Ecto neural progenitor cell (in vitro differentiated cells): Measurements from ENCODE around the gene CRKL.
"Not testable (repeated sequence)": the region's sequence is repeated elsewhere in the genome, so short reads cannot be mapped to it uniquely, and the experiment has no call there.

Experiments
- DNase-seq: peaks from one replicate; pipeline ENCODE4 v3.0.0-alpha.2; 2018; ENCODE audit warnings: low spot score

CRKL gene, protein sequence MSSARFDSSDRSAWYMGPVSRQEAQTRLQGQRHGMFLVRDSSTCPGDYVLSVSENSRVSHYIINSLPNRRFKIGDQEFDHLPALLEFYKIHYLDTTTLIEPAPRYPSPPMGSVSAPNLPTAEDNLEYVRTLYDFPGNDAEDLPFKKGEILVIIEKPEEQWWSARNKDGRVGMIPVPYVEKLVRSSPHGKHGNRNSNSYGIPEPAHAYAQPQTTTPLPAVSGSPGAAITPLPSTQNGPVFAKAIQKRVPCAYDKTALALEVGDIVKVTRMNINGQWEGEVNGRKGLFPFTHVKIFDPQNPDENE

DNA sequence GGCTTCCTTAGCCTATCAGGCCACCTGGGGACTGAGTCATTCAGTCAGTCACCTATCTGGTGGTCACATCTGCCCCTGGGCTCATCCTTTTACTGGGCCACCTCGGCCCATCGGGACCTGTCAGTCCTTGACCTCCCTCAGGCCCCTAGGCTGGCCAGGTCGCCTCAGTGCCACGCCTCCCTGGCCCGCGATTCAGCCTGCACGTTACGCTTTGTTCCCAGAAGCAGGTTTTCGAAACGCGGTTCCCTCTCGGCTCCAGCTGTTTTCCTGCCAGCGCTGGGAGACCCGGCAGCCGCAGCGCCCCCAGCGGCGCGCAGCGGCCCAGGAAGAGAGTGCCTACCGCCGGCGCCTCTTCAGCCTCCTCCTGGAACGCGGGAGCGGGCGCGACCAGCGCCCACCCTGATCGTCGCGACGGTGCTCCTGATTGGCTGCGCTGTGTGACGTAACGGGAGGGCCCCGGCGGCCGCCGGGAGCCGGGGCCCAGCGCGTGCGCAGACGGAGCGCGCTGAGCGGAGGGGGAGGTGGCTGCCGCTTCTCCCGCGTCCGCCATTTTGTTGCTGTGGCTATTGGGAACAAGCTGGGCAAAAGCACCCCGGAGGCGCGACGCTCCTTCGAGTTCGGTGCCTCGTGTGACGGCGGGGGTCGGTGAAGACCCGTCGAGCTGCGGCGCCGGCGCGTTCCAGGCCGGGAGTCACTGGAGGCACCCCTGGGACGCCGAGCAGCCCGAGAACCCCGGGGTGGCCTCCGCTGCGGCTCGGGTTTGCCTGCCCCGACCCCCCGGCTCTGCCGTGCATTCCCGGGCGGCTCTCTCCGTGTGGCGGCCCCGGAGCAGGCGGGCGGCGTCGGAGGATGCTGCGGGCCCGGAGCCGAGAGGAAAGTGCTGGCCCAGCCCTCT, at the start of gene CRKL:
Gene CRKL, plus strand, starts transcription at position 492 of the 895 bp plus-strand sequence. CDS start 528 bp downstream, outside the sequence.
- peak; percentile 98 for DNase-seq

DNA sequence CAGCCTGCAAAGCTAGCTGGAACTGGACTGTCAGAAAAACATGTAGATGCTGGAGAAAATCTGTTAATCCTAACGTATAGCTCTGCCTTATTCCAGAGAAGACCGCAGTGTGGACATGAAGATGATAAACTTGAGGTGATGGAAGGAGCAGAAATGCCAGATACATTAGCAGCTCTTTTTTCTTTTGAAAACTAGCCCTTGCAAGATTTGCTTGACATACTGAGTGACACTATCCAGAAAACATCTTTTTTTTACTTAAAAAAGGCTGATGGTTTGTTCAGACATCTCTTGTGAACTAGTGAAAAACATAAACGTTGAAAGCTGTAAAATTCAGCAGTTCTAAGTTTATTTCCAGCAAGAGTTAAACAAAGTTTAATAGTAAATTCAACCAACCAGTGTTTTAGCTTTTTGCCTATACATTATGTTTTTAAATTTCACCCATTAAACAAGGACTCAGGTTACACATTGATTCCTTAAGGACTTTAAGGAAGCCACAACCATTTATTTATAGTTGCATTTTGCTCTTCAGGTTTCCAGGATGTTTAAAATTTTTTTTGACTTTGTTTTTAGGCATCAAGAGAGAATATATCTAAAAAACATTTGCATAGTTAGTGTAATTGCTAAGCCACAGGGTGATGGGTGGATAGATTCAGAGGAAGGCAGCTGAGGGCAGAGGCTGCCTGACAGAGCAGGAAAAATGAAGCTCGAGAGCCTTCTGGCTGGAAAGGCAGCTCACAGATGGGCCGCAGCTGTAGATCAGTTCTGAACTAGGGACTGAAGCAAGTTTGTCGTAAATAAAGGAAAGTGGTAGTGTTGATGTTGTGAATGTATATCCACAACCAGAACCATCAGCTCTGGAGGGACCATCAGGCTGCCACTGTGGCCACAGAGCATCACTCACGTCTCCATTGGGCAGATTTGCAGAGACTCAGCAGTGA, 48.9 kb upstream of the CRKL start:
- no peak for DNase-seq

DNA sequence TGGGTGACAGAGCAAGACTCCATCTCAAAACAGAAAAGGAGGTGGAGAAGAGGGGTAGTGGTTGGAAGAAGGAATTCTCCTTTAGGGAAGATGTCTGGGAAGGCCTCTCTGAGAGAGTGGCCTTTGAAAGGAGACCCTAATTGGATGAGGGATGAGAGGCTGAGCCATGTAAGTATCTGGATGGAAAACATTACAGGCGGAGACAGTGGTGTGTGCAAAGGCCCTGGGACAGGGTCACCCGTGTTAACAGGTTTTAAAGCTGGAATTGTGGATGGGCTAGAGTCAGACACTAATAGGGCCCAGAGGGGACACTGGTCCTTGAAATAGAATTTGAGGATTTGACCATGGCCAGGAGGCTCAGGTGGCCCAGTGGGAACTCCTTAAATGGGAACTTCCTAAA, 48.0 kb upstream of the CRKL start:
- DNase-seq: no peak

DNA sequence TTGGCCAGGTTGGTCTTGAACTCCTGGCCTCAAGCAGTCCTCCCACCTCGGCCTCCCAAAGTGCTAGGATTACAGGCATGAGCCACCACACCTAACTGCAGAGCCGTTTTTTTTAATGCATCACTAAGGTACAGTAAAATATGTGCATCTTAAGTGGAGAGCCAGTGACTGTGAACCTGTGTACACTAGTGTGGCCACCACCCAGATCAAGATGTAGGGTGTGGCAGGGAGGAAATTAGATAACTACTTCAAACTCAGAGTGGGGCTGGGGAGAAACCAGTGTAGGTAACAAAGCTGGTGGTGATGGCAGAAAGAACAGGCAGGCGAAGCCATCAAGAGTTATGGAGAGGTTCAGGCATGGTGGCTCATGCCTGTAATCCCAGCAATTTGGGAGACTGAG, 44.0 kb upstream of the CRKL start:
- no peak for DNase-seq

DNA sequence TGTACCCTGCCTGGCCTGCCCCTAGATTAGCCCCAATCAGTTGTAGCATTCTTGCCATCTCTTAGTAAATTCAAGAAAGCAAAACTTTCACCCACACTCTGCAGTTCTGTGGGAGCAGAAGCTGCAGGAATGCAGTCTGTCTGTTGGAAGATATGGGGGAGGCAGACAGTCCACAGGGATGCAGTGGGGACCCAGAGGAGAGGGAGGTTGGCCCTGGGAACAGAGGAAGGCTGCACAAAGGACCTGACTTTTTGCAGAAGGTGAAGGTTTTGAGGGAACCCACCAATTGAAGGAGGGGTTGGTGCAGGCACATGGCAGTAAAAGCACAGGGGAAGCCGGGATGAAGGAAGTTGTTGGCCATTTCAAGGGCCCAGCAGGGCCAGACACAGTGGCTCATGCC, 41.9 kb upstream of the CRKL start:
- no peak for DNase-seq

DNA sequence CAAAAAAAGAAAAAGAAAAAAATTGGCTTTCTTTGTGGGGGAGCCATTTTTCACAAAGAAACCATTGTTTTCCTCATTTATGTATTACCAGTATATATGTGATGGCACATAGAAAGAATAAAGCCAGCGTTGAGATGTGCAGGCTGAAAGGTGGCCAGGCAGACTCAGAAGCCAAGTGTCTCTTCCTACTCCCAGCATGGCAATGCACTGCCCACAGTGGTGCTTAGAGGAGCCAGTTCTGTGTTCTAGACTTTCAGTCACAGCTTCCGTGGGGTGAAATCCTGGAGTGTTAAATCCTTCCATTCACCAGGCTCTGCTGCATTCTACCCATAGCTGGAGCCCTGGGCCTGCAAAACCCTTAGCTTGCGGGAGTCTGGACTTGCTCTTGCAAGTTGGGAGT, 39.5 kb upstream of the CRKL start:
- no peak for DNase-seq

DNA sequence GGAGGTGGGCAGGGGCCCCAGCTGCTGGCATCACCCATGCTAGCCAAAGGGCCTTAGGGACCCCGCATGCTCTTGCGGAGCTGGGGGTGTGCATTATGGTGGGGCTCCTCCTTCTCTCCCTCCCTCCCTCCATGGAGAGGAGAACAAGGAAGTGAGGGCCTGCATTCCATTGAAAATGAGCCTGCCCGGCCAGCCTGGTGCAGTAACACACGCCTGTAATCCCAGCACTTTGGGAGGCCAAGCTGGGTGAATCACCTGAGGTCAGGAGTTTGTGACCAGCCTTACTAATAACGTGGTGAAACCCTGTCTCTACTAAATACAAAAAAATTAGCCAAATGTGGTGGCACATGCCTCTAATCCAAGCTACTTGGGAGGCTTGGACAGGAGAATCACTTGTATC, 36.0 kb upstream of the CRKL start:
- no peak for DNase-seq

DNA sequence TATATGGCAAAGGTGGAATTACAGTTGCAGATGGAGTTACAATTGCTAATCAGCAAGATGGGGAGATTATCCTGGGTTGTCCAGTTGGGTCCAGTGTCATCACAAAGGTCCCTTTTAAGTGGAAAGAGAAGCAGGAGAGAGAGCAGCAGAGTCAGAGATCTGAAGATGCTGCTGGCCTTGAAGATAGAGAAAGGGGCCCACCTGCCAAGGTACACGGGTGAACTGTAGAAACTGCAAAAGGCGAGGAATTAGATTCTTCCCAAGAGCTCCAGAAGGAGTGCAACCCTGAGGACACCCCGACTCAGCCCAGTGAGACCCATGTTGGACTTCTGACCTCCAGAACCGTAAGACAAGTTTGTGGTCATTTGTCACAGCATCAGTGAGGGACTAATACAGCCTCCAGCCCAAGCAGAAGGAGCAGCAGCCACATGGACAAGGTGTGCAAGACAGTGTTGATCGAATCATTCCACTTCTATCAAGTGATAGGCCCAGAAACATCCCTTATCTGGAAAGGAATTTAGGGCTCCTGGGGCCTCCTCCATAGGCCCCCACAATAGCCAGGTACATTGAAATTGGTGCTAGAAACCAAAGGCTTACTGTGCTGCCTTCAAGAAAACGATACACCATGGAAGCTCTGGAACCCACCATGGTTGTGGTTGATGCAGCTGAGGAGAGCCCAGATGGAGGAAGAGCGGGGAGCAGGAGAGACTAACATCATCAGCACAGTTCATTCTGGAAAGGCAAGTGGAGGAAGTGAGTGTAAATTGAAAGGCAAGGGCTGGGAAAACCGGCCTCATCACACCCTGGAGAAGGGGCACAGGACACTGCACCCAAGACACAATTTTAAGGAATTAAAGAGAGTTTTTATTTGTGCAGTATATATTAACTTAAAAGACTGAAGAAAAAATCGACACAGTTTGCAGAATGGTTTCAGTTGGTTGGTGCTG, 35.1 kb upstream of the CRKL start:
- DNase-seq: no peak

DNA sequence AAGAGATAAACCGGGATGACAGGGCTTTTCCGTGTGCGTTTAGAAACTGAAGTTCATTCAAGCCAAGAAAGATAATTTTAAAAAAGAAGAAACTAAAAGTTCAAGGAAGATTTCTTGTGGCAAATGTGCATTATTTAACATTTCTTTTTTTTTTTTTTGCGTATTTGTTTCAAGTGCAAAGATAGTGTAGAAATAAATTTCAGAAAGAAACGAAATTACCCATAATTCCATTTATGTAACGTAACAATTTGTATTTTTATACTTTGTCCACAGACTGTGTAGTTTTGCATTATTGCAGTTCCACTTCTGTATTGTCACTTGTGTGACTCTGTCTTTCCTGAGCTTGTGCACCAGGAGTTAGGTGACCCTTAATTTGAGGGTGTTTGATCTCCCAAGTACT, 34.4 kb upstream of the CRKL start:
- no peak for DNase-seq

DNA sequence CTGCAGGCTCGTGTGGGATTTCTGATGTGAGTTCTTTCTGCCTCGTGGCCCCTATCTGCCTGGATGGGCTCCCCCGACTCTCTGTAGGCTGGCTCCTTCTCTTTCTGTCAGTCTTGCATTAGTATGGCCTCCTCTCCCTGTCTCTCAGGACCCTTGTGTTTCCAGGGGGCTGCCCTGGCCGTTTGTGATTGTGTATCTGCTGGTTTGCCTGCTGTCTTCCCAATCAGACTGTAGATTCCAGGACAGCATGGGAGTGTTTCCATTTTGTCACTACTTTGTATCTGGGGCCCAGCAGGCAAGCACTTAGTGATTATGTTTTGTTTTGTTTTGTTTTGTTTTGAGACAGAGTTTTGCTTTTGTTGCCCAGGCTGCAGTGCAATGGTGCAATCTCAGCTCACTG, 32.8 kb upstream of the CRKL start:
- no peak for DNase-seq

DNA sequence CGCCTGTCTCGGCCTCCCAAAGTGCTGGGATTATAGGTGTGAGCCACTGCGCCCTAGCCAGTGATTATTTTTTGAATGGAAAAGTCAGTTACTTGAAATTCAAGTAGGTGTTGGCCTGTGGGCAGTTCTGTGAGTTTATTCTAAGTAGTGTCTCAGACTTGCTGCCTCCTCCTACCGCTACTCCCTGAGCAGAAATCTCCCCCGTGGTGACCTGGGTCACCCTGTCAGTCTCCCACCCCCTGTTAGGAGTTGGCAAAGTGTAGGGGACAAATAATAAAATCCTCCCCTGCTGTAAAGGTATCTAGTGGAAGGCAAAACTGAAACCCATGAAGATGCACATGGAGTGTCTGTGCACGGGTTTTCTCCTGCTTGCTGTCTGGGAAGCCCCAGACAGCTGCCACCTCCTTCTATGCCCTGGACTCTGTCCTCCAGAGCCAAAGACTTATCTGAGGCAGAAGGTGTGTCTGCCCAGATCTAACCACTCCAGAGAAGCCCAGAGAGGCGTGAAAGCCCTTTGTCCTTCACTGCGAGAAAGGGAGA, 32.1 kb upstream of the CRKL start:
- DNase-seq: no peak

DNA sequence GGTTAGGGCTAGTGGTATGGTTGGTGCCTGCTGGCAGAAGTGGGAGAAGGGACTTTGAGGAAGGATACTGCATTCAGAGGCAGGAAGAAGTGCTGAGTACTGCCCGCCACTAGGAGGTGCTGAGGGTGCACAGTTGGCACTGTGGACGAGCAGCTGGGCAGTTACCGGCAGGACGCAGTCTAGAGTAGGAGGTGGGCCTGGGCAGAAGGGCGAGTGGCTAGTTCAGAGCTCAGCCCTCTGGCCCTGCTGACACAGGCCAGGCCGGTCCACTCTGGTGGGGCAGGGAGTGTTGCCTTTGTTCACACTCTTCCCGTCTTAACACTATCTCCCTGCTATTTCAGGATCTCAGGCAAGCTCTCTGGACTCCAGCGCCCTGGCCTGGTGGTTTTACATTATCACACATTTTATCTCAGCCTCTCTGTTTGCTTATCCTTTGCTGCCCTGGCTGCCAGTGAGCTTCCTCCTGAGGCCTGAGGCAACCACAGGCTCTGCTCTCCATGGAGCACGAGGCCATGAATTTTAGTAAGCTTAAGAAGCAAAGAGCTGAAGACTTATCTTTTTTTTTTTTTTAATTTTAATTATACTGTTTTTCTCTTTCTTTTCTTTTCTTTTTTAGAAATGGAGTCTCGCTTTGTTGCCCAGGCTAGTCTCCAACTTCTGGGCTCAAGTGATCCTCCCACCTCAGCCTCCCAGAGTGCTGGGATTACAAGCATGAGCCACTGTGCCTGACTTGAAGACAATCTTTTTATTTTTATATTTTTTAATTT, 31.5 kb upstream of the CRKL start:
- peak; percentile 88 for DNase-seq

DNA sequence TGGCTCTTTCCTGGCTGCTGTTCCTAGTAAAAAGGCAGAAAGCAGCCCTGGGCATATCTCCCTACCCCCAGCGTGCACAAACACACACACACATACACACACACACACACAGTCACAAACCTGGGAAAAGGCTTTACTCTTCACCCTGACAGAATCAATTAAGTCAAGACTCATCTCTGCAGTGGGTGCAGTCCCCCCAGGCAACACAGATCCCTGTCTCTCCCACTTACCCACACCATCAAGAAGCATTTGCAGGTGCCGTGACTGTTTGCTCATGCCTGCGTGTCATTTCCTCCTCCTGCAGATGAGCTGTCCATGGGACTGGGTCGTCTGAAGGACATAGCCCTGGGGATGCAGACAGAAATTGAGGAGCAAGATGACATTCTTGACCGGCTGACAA, 29.8 kb upstream of the CRKL start:
- DNase-seq: no peak

DNA sequence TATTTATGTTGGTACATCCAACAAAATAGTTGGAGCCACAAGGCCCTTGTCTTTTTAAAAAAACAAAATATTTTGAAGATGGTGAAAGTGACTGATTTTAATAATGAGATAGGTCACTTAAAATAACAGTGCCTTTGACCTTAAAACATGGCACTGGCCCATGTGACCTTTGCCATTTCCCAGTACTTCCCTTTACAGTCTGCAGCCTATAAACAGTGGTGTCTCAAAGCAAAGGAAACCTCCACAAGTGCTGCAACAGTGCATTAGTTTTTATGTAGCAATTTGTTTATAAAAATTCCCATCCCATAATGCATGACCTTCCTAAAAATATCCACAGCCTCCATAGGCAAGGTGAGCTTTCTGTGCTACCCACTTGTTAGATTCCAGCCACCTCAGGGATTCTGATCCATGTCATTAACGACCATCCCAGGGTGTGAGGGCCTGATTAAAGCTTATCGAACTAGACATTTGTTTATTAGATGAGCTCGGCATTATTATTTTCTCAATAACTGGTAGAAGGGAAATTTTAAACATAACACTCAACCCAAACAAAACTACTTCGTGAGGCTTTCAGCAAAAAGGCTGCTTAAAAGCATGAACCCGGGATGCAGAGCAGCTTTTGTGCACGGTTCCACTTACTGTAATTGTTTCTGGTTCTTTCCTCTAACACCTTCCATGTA, 28.0 kb upstream of the CRKL start:
- no peak for DNase-seq

DNA sequence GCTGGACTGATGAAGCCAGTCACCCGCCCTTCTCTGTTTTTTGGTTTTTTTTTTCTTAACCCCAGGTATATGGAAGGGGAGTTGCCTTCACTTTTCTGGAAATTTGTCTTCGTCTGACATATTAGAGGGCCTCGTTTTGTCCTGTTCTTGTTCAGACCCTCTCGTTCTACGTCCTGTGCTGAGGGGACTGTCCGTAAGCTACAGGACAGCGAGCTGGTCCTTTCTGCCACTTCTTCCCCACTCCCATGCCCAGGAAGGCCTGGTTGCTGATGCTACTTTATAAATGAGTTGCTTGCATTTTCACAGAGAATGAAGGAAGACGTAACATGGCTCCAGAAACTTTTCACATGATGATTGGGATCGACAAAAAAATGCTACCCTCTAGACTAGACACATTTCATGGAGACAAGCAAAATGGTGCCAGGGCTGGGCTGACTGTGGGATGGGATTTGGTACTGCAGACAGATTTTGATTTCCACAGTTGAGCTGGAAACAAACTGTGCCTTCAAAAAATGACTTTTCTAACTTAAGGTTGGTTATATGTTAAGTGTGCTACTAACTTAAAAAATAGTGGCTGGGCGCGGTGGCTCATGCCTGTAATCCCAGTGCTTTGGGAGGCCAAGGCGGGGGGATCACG, 27.2 kb upstream of the CRKL start:
- no peak for DNase-seq

DNA sequence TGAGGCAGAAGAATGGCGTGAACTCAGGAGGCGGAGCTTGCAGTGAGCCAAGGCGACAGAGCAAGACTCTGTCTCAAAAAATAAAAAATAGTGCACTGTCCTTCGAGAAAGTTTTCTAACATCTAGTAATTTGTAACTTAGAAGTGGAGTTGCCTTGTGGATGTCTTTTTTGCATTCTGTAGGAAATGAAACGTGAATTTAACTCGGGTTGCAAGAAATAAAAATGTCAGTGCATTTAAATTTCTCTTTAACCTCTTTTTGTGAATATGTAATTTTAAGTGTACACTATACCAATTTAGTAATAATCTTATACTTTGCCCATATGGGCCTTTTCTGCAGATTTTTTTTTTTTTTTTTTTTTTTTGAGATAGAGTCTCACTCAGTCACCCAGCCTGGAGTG, 26.2 kb upstream of the CRKL start:
- DNase-seq: no peak

DNA sequence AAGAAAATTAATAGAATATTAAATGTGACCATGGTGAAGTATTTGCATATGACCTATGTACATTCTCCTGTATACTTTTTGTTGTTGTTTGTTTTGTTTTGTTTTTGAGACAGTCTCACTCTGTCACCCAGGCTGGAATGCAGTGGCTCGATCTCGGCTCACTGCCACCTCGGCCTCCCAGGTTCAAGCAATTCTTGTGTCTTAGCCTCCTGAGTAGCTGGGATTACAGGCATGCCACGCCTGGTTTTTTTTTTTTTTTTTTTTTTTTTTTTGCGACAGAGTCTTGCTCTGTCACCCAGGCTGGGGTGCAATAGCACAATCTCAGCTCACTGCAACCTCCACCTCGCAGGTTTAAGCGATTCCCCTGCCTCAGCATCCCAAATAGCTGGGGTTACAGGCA, 19.5 kb upstream of the CRKL start:
- DNase-seq: not testable (repeated sequence)

DNA sequence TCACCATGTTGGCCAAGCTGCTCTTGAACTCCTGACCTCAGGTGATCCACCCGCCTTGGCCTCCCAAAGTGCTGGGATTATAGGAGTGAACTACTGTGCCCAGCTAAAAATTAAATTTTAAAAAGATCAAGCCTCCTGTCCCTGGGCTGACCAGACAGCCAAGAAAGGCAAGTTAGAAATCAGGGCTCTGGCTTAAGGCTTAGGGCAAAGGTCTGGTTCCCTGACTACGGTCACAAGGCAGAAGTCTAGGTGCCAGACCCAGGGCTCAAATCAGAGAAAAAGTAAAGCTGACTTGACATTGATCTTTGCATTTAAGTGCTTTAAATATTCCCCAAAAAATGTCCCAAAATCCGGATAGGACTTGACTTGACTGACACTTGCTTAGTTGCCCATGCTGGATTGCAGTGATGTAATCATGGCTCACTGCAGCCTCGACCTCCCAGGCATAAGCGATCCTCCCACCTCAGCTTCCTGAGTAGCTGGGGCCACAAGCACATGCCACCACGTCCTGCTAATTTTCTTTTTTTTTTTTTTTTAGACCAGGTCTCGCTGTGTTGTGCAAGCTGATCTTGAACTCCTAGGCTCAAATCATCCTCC, 17.3 kb upstream of the CRKL start:
- DNase-seq: no peak
